Measurements from ENCODE around the gene MYO1G.
"Not testable (repeated sequence)": the region's sequence is repeated elsewhere in the genome, so short reads cannot be mapped to it uniquely, and the experiment has no call there.

The MYO1G gene

GRCh38 chr7:44978511-44979366 lies at the start of gene MYO1G:
Gene MYO1G, minus strand, starts transcription at chr7:44979015. Its CDS starts 54 bp downstream, at chr7:44978961.
- peak; percentile 93 for DNase-seq (ENCODE audit: low spot score)

DNA sequence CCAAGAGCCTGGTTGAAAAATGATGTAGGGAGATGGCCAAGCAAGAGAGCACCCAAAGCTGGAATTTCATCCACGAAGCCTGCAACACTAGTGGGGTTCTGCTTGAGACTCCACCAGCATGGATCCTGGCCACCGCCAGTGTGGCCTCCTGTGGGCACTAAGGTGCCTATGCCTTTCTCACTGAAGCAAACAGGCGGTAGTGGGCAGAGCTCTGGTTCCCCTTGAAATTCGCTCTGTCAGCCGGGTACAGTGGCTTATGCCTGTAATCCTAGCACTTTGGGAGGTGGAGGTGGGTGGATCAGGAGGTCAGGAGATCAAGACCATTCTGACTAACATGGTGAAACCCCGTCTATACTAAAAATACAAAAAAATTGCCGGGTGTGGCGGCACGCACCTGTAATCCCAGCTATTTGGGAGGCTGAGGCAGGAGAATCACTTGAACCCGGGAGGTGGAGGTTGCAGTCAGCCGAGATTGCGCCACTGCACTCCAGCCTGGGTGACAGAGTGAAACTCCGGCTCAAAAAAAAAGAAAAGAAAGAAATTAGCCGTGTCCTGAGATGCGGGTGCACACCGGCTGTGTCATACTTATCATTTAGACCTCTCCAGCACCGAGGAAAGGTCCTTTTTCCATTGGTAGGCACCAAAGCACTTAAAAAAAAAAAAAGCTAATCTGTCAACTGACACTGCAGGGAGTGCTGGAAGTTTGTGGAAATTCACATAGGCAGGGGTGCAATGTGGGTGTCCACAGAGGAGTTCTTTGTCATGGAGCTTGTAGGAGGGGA lies 49.5 kb upstream of the MYO1G start:
- peak; percentile 20 for DNase-seq (ENCODE audit: low spot score)

DNA sequence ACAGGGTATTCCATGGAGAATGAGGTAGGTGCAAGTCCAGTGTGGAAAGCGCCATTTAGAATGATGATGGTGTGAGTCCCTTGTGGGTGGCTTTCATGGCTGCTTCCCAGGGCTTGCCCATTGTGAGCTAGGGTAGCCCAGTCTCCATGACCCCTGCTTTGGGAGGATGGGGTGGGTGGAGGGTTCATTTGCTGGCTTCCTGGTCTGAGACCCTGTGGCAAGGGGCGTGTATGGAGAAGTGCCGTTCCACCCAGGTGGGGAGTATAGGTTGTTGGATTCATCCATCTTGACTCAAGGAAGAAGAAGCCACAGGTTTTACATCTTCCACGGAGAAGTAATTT lies 48.9 kb upstream of the MYO1G start:
- DNase-seq (ENCODE audit: low spot score): no peak

GRCh38 chr7:45026984-45027773 lies 48.4 kb upstream of the MYO1G start:
- DNase-seq (ENCODE audit: low spot score): peak; percentile 67

GRCh38 chr7:45026013-45026412 lies 47.2 kb upstream of the MYO1G start:
- no peak for DNase-seq (ENCODE audit: low spot score)

GRCh38 chr7:45025473-45025872 lies 46.7 kb upstream of the MYO1G start:
- not testable (repeated sequence) for DNase-seq (ENCODE audit: low spot score)

DNA sequence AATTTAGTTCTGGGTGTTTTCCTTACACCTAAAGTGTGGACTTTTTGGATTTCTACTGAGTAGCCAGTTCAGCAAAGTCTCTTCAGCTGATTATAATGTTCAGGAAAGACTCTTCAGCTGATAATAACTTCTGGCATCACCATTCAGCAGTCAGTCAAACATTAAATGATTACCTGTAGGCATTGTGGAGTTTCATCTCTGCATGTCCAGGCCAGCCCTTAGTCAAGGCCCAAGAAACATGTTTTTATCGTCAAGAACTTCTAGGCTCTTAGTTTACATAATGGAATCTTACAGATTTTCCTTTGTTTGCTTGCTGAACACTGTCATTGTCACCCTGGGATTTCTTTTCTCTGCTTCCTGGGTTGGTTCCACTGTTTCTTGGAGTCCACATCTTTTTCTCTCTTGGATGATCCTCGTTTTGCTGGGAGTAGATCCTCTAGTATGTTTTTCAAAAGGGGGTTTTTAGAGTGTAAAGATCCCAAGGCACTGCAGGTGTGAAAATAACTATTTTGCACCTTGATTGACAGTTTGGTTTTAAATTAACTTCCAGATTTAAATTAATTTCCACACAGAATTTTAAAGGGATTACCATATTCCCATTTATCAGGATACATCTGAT lies 45.4 kb upstream of the MYO1G start:
- DNase-seq (ENCODE audit: low spot score): no peak

DNA sequence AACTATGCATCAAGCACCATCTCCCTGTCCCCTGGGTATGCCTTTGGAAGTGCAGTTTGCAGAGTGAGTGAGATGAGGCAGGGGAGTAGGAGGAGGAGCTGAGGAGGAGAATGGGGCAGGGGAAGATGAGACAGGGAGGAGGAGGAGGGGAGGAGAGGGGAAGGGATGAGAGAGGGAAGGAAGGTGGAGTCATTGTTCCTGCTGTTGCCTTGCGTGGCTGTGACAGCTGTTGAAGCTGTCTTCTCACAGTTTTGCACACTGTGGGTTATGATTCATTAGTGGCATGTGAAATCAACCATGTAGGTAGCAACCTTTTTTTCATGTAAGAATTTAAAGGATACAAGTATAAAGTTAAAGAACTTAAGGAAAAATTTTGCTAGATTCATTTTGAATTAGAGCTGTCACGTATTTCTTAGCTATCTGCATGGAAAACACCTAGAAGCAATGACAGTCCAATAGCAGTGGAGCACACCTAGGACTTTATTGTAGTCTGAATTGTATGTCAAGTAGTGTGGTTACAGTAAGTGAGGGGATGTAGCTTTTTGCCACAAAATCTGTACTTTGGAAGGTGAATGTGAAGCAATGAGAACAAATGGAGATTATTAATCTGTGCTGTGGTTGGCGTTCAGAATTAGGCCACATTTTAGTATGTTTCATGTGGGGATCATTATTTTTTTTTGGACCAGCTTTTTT lies 42.9 kb upstream of the MYO1G start:
- no peak for DNase-seq (ENCODE audit: low spot score)

DNA sequence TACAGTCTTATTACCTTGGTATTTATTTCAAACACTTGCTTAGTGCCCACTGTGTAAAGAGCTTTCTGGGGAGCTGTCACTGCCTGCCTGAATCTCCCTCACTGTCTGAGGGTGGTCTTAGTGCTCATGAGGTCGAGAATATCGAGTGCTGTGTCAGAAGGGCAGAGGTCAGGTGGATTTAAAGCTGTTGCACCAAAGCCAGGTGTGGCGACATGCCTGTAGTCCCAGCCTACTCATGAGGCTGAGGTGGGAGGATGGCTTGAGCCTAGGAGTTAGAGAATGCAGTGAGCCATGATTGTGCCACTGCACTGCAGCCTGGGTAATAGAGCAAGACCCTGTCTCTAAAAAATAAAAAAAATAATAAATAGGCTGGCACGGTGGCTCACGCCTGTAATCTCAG lies 42.1 kb upstream of the MYO1G start:
- DNase-seq (ENCODE audit: low spot score): no peak

- DNase-seq (ENCODE audit: low spot score): no peak
Measured at GRCh38 chr7:45017253-45017652, 38.4 kb upstream of the MYO1G start.

- DNase-seq (ENCODE audit: low spot score): no peak
Measured at GRCh38 chr7:45015313-45015712, 36.5 kb upstream of the MYO1G start.

DNA sequence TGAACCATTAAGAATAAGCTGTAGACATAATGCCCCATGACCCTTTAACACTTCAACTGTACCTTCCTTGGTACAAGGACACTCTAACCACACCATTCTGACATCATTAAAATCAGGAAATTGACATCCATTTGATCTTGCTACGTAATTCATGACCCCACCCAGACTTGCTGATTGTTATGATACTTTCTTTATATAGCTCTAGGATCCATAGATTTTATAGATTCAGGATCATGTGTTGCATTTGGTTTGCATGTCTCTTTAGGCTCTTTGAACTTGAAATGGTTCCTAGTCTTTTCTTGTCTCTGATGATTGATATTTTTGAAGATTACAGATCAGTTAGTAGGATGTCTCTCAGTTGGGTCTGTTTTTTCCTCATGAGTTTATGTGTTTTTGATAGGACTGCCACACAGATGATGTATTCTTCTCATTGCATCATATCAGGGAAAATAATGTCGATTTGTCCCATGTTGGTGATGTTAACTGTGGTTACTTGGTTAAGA lies 34.7 kb upstream of the MYO1G start:
- no peak for DNase-seq (ENCODE audit: low spot score)

DNA sequence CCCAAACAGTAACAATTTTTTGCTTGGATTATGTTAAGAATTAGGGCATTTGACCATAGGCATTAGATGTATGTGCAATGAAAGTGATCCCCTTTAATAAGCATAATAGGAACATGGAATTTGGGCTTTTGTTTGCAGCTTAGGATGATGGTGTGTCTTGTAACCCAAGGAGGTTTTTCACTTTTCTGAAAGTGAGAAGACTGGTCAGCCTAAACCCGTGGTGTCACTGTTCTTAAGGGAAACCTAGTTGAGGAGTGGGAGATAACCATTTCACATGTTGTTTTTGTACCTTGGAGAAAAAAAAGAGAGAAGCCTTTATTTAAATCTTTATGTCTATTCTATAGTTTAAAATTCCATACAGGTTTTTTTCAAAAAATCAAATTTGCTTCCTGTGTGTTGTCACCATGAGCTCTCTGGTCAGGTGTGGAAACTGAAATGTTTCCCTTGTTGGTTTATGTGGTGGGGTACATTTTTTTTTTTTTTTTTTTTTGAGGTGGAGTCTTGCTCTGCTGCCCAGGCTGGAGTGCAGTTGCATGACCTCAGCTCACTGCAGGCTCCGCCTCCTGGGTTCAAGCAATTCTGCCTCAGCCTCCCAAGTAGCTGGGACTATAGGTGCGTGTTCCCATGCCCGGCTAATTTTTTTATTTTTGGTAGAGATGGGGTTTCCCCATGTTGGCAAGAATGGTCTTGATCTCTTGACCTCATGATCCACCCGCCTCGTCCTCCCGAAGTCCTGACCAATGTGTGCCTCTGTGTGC lies 28.9 kb upstream of the MYO1G start:
- no peak for DNase-seq (ENCODE audit: low spot score)

DNA sequence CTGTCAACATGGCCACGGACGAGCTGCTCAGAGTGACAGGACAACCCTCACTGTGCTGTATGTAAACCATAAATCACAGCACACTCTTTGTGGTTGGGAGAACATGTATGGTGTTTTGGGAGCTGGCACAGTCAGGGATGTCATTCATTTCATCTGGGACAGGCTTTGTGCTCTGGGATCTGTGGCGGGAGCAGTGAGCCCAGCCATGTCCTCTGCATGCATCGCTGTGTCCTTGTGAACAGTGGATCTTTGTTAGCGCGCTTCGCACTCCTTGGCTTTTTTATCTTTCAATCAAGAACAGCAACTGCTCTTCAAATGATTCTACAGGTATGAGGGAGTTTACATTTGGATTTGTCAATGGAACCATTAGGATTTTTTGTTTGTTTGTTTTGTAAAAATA lies 28.3 kb upstream of the MYO1G start:
- no peak for DNase-seq (ENCODE audit: low spot score)

GRCh38 chr7:45003789-45004188 lies 25.0 kb upstream of the MYO1G start:
- no peak for DNase-seq (ENCODE audit: low spot score)

- DNase-seq (ENCODE audit: low spot score): no peak
Measured at GRCh38 chr7:45001826-45002225, 23.0 kb upstream of the MYO1G start.

DNA sequence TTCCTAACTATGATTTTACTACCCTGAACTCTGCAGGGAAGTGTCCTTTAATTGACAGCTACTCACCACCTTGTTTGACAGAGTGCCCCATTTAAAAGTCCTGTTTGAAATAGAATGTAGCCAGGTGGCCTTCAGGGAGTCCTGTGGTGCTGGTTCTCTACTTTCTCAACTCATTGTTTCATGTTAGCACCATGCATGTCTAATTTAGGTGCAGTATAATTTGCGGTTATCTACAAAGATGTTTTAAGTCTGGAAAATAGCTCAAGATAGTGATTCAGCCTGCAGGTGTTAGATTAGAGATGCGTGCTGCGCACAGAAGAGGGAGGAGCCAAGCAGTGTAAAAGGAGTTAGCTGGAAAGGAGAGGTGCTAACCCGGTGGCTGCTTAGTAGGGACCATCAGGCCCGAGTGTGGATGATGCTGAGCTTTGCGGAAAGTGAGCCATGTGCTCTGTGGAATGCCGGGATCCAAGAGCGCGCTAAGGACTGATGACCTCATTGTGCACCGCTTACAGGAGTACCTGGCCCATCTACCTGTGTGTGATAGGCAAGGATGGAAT lies 22.4 kb upstream of the MYO1G start:
- DNase-seq (ENCODE audit: low spot score): peak; percentile 73

GRCh38 chr7:45000093-45001032 lies 21.5 kb upstream of the MYO1G start, which contains the start of gene CCM2:
Gene CCM2, plus strand, starts transcription at chr7:45000201. Its CDS starts 133 bp downstream, at chr7:45000334.
- DNase-seq (ENCODE audit: low spot score): no peak
